GM12891 (cell line): ENCODE data around the gene TEAD1.

Experiments
- POLR2A ChIP-seq: IDR thresholded peaks from 2 replicates; pipeline ENCODE4 v1.6.1; 2011; ENCODE audit warnings: low read depth, low read length, control low read depth
- POLR2AphosphoS5 ChIP-seq: IDR thresholded peaks from 2 replicates; pipeline ENCODE4 v1.6.1; 2011; ENCODE audit warnings: low read depth, low read length, control low read depth
- POU2F2 ChIP-seq: IDR thresholded peaks from 2 replicates; pipeline ENCODE4 v1.6.1; 2011; ENCODE audit warnings: low read depth, mild to moderate bottlenecking, control low read depth, low read length, moderate library complexity

DNA sequence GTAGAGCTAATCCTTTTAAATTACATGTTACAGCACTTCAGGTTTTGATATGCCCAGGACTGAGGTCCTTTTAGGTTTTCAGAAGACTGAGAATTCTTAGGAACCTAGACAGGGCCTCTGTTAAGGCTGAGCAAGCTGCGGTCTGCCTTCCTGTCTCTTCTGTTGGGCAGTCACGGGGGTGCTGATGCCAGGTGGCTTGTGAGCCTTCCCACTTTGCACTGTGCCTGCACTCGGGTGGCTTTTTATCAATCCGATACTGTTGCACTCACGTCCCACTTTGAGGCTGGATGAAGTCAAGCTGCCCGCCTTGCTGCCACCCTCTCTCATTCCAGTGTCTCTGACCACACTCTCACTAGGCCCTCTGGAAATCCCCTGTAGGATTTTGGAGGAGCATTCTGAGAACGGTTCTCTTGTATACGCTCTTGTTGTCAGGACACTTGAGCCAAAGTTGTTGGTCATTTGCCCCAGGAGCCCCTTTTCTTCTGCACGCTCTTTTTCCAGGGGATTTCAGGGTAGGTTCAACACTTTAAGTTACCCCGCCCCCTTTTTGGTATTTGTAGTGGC lies 141.8 kb downstream of the TEAD1 start:
- no peak for TF ChIP-seq POLR2AphosphoS5
- no peak for TF ChIP-seq POU2F2
- no peak for TF ChIP-seq POLR2A
